Measurements from ENCODE around the gene APLF.

Gene APLF

GRCh38 chr2:68464651-68465050, 2.7 kb upstream of the APLF start:
- Histone ChIP-seq H3K36me3 (ENCODE audit: insufficient read depth, low read length) (no peaks in the 10 kb centered on the region), H3K79me2 (ENCODE audit: control insufficient read depth, insufficient read depth, low read length, unreplicated experiment) (peaks cover 7% of the 10 kb centered on the region), H2AFZ (ENCODE audit: low read length, unreplicated experiment) (no peak overlapping the region), H3K4me3 (ENCODE audit: low read depth, low read length) (no peak overlapping the region), H3K4me1 (ENCODE audit: control insufficient read depth, insufficient read depth, low read length, unreplicated experiment) (peaks cover 21% of the 10 kb centered on the region), H3K27me3 (ENCODE audit: insufficient read depth, low read length) (no peaks in the 10 kb centered on the region), H3K27ac (ENCODE audit: low read depth, low read length) (no peak overlapping the region)

- H2AFZ ChIP-seq (ENCODE audit: low read length, unreplicated experiment) = no peak overlapping the region
- H3K27ac ChIP-seq (ENCODE audit: low read depth, low read length) = no peak overlapping the region
- H3K36me3 ChIP-seq (ENCODE audit: insufficient read depth, low read length) = no peaks in the 10 kb centered on the region
- no peak overlapping the region; the same call in 1 of the 2 replicates for H3K4me3 ChIP-seq (ENCODE audit: low read depth, low read length)
- no peaks in the 10 kb centered on the region for H3K27me3 ChIP-seq (ENCODE audit: insufficient read depth, low read length)
- peaks cover 7% of the 10 kb centered on the region for H3K79me2 ChIP-seq (ENCODE audit: control insufficient read depth, insufficient read depth, low read length, unreplicated experiment)
- H3K4me1 ChIP-seq (ENCODE audit: control insufficient read depth, insufficient read depth, low read length, unreplicated experiment) = peaks cover 25% of the 10 kb centered on the region
Observed at GRCh38 chr2:68465081-68465916, 2.1 kb upstream of the APLF start.

- Histone ChIP-seq H3K4me1 (ENCODE audit: control insufficient read depth, insufficient read depth, low read length, unreplicated experiment) (peaks cover 25% of the 10 kb centered on the region), H3K27ac (ENCODE audit: low read depth, low read length) (peak overlapping the region; percentile 23; the same call in 1 of the 2 replicates), H3K79me2 (ENCODE audit: control insufficient read depth, insufficient read depth, low read length, unreplicated experiment) (peaks cover 7% of the 10 kb centered on the region), H2AFZ (ENCODE audit: low read length, unreplicated experiment) (peak overlapping the region; percentile 86), H3K27me3 (ENCODE audit: insufficient read depth, low read length) (no peaks in the 10 kb centered on the region), H3K4me3 (ENCODE audit: low read depth, low read length) (peak overlapping the region; percentile 92), H3K36me3 (ENCODE audit: insufficient read depth, low read length) (no peaks in the 10 kb centered on the region)
Observed at GRCh38 chr2:68466361-68466777, 1.0 kb upstream of the APLF start.

- Histone ChIP-seq H2AFZ (ENCODE audit: low read length, unreplicated experiment) (peak overlapping the region; percentile 86), H3K79me2 (ENCODE audit: control insufficient read depth, insufficient read depth, low read length, unreplicated experiment) (peaks cover 7% of the 10 kb centered on the region), H3K27me3 (ENCODE audit: insufficient read depth, low read length) (no peaks in the 10 kb centered on the region), H3K4me3 (ENCODE audit: low read depth, low read length) (peak overlapping the region; percentile 92), H3K36me3 (ENCODE audit: insufficient read depth, low read length) (no peaks in the 10 kb centered on the region), H3K4me1 (ENCODE audit: control insufficient read depth, insufficient read depth, low read length, unreplicated experiment) (peaks cover 25% of the 10 kb centered on the region), H3K27ac (ENCODE audit: low read depth, low read length) (peak overlapping the region; percentile 23; the same call in 1 of the 2 replicates)
Observed at GRCh38 chr2:68466778-68467076, 658 bp upstream of the APLF start.

- H2AFZ ChIP-seq (ENCODE audit: low read length, unreplicated experiment) = no peak overlapping the region
- H3K79me2 ChIP-seq (ENCODE audit: control insufficient read depth, insufficient read depth, low read length, unreplicated experiment) = peaks cover 7% of the 10 kb centered on the region
- H3K27ac ChIP-seq (ENCODE audit: low read depth, low read length) = no peak overlapping the region
- peaks cover 25% of the 10 kb centered on the region for H3K4me1 ChIP-seq (ENCODE audit: control insufficient read depth, insufficient read depth, low read length, unreplicated experiment)
- no peaks in the 10 kb centered on the region for H3K36me3 ChIP-seq (ENCODE audit: insufficient read depth, low read length)
- no peaks in the 10 kb centered on the region for H3K27me3 ChIP-seq (ENCODE audit: insufficient read depth, low read length)
- peak overlapping the region; percentile 92 for H3K4me3 ChIP-seq (ENCODE audit: low read depth, low read length)
Observed at GRCh38 chr2:68468801-68469200, 1.4 kb downstream of the APLF start.

GRCh38 chr2:68469935-68470334, 2.5 kb downstream of the APLF start:
- no peak overlapping the region for H3K27ac ChIP-seq (ENCODE audit: low read depth, low read length)

GRCh38 chr2:68471385-68471784, 4.0 kb downstream of the APLF start:
- Histone ChIP-seq H2AFZ (ENCODE audit: low read length, unreplicated experiment) (no peak overlapping the region), H3K79me2 (ENCODE audit: control insufficient read depth, insufficient read depth, low read length, unreplicated experiment) (peaks cover 7% of the 10 kb centered on the region), H3K36me3 (ENCODE audit: insufficient read depth, low read length) (no peaks in the 10 kb centered on the region), H3K27ac (ENCODE audit: low read depth, low read length) (no peak overlapping the region), H3K4me1 (ENCODE audit: control insufficient read depth, insufficient read depth, low read length, unreplicated experiment) (peaks cover 17% of the 10 kb centered on the region), H3K4me3 (ENCODE audit: low read depth, low read length) (no peak overlapping the region), H3K27me3 (ENCODE audit: insufficient read depth, low read length) (no peaks in the 10 kb centered on the region)

More at GRCh38 chr2:68469935-68470334, 2.5 kb downstream of the APLF start:
- H3K79me2 ChIP-seq (ENCODE audit: control insufficient read depth, insufficient read depth, low read length, unreplicated experiment) = peaks cover 7% of the 10 kb centered on the region
- no peaks in the 10 kb centered on the region for H3K36me3 ChIP-seq (ENCODE audit: insufficient read depth, low read length)
- H2AFZ ChIP-seq (ENCODE audit: low read length, unreplicated experiment) = no peak overlapping the region
- H3K4me1 ChIP-seq (ENCODE audit: control insufficient read depth, insufficient read depth, low read length, unreplicated experiment) = peaks cover 25% of the 10 kb centered on the region
- no peaks in the 10 kb centered on the region for H3K27me3 ChIP-seq (ENCODE audit: insufficient read depth, low read length)
- H3K4me3 ChIP-seq (ENCODE audit: low read depth, low read length) = no peak overlapping the region

- H2AFZ ChIP-seq (ENCODE audit: low read length, unreplicated experiment) = no peak overlapping the region
- H3K36me3 ChIP-seq (ENCODE audit: insufficient read depth, low read length) = no peaks in the 10 kb centered on the region
- H3K79me2 ChIP-seq (ENCODE audit: control insufficient read depth, insufficient read depth, low read length, unreplicated experiment) = peaks cover 7% of the 10 kb centered on the region
- no peak overlapping the region for H3K27ac ChIP-seq (ENCODE audit: low read depth, low read length)
- no peaks in the 10 kb centered on the region for H3K27me3 ChIP-seq (ENCODE audit: insufficient read depth, low read length)
- H3K4me1 ChIP-seq (ENCODE audit: control insufficient read depth, insufficient read depth, low read length, unreplicated experiment) = peaks cover 17% of the 10 kb centered on the region
- no peak overlapping the region for H3K4me3 ChIP-seq (ENCODE audit: low read depth, low read length)
Observed at GRCh38 chr2:68472796-68473414, 5.5 kb downstream of the APLF start.

GRCh38 chr2:68475110-68475509, 7.7 kb downstream of the APLF start:
- Histone ChIP-seq H3K27me3 (ENCODE audit: insufficient read depth, low read length) (no peaks in the 10 kb centered on the region), H3K36me3 (ENCODE audit: insufficient read depth, low read length) (no peaks in the 10 kb centered on the region), H3K4me3 (ENCODE audit: low read depth, low read length) (no peak overlapping the region)

GRCh38 chr2:68475576-68475975, 8.2 kb downstream of the APLF start:
- no peaks in the 10 kb centered on the region for H3K79me2 ChIP-seq (ENCODE audit: control insufficient read depth, insufficient read depth, low read length, unreplicated experiment)
- H3K27ac ChIP-seq (ENCODE audit: low read depth, low read length) = no peak overlapping the region
- no peak overlapping the region for H3K4me3 ChIP-seq (ENCODE audit: low read depth, low read length)
- no peaks in the 10 kb centered on the region for H3K4me1 ChIP-seq (ENCODE audit: control insufficient read depth, insufficient read depth, low read length, unreplicated experiment)
- H3K27me3 ChIP-seq (ENCODE audit: insufficient read depth, low read length) = no peaks in the 10 kb centered on the region
- no peak overlapping the region for H2AFZ ChIP-seq (ENCODE audit: low read length, unreplicated experiment)
- no peaks in the 10 kb centered on the region for H3K36me3 ChIP-seq (ENCODE audit: insufficient read depth, low read length)

More at GRCh38 chr2:68475110-68475509, 7.7 kb downstream of the APLF start:
- Histone ChIP-seq H2AFZ (ENCODE audit: low read length, unreplicated experiment) (no peak overlapping the region), H3K27ac (ENCODE audit: low read depth, low read length) (no peak overlapping the region), H3K4me1 (ENCODE audit: control insufficient read depth, insufficient read depth, low read length, unreplicated experiment) (peaks cover 1% of the 10 kb centered on the region), H3K79me2 (ENCODE audit: control insufficient read depth, insufficient read depth, low read length, unreplicated experiment) (no peaks in the 10 kb centered on the region)

- Histone ChIP-seq H3K27ac (ENCODE audit: low read depth, low read length) (no peak overlapping the region), H2AFZ (ENCODE audit: low read length, unreplicated experiment) (no peak overlapping the region), H3K4me3 (ENCODE audit: low read depth, low read length) (no peak overlapping the region), H3K79me2 (ENCODE audit: control insufficient read depth, insufficient read depth, low read length, unreplicated experiment) (no peaks in the 10 kb centered on the region), H3K27me3 (ENCODE audit: insufficient read depth, low read length) (no peaks in the 10 kb centered on the region), H3K4me1 (ENCODE audit: control insufficient read depth, insufficient read depth, low read length, unreplicated experiment) (no peaks in the 10 kb centered on the region), H3K36me3 (ENCODE audit: insufficient read depth, low read length) (no peaks in the 10 kb centered on the region)
Observed at GRCh38 chr2:68476454-68476853, 9.1 kb downstream of the APLF start.

Data from ACC112 (cell line).